HG02678 (cell line): ENCODE results near the gene WARS2.

ENCODE experiments used
- ATAC-seq: cut with Tn5 transposase; IDR thresholded peaks from one replicate; pipeline ENCODE4 v1.9.1; 2021; ENCODE audit warnings: mild to moderate bottlenecking, moderate library complexity; ENCODE audit not compliant: unreplicated experiment

WARS2 gene

DNA sequence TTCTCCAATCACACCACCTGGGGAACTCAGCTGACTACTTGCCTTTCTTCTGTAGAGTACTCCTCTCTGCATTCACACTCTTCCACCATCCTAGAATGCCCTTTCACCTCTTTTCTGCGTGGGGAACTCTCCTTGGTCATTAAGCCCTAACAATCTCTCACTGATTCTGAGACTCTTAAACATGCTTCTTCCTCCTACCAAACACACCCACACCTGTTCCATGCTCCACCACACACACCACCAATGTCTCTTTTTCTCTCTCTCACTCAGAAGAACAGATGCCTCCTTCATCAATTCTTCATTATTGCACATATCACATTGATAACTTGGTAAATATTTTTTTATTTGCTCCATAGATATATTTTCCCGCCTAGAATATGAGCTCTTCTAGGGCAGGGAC, 53.6 kb downstream of the WARS2 start:
- no peak for ATAC-seq

DNA sequence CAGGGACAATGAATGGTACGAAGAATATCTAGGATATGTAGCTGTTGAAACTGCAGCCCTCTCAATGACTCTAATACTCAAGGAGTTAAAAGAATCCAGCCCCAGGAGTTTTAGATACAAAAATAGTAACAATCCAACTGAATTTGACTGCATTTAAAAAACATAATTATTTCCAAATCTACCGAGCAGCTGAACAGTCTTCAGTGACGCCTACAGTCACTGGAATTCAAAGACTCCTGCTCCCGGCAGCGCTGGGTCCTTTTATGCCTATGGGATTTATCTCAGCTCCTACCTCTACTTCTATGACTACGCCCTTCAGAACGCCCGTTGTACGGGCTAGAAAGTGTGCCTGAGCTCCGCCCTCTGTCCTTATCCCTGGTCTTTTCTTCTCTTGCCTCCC, 55.7 kb downstream of the WARS2 start:
- no peak for ATAC-seq

DNA sequence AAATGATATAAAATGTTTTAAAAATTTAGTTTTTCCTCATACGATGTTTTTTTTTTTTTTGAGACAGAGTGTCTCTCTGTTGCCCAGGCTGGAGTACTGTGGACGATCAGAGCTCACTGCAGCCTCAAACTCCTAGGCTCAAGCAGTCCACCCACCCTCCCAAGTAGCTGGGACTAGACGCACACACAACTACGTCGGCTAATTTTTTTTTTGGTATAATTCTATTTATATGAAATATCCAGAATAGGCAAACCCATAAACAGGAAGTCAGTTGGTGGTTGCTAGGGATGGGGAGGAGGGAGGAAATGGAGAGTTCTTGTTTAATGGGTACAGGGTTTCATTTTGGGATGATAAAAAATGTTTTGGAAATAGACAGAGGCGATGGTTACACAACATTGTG, 56.5 kb downstream of the WARS2 start:
- no peak for ATAC-seq

DNA sequence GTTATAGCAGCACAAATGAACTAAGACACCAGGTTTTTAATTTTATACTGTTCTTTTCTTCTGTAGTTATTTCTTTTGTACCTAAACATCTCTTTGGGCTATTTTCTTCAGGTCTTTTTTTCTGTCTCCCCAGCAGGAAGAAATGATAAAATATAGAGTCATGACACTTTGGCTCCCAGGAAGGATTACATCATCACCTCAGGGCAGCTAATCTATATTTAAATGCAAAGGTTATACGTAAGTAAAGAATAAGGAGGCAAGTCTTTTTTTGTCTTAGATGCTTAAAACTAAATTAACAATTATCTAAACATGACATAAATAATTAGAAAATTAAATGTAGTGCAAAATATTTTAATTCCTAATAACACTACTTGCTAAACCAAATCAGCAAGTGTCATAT, 57.0 kb downstream of the WARS2 start:
- no peak for ATAC-seq

DNA sequence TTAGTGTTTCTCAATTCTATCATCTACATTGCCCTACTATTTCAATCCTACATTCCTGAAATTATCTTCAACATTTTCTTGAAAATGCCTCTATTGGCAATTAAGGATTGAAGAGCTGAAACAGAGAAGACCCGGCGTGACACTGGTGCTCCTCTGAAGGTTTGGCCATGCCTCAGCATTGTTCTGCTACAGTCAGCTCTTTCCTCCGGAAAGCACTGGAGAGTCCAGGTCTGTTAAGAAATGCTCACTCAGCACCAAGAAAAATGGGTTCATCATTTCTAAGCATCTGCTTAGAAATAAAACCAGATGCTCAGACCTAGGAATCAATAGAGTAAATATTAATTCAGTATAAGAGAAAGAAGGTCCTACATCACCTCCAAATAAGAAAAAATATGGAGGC, 58.8 kb downstream of the WARS2 start:
- no peak for ATAC-seq

DNA sequence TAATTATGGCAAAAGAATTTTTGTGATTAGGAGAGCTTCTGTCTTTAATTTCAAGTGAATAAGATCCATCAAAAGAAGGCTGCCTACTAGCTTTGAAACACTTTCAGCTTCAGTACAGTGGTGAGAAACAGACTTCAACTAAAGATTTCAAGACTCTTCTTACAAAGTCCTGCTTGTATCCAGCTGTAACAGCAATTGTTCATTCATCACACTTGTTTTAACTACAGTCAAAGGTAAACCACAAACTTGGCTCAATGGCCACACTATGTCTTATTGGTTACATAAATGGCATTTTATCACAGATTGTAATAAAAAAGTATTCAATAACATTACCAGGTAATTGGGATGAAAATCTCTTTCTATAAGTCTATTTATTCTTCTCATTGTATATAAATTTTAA, 59.2 kb downstream of the WARS2 start:
- no peak for ATAC-seq

DNA sequence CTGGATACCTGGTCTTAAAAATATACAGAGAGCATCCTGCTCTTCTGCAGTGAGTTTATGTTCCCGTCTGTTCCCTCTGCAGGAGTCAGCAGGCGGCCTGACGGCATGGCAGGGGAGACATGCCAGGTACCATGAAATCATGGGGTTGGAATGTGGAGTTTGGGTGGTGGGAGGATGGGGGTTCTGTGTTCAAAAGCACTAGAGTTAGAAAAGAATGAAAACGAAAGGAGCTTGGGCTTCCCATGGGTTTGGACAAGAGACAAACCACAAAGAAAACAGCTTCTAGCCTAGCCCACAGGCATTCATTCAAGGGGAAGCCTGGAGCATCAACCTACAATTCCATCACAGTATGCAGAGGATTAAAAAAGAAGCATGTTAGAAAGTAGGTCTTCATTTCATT, 59.9 kb downstream of the WARS2 start:
- no peak for ATAC-seq

DNA sequence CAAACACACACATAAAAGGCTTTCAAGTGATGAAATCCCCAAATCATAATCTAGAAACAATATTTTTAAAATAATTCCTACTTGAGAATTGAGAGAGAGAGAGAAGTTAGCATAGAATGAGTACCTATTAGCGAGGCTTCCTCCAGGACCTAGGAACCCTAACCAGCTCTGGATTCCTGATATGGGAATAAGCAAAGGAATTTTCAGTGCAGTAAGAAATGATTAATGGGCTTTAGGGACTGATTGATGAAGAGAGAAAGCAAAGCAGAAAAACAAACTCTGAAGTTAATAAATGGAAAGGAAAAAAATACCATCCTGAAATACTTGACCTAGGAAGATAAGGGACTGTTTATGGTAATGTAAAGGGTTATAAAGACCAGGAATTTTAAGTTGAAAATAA, 60.6 kb downstream of the WARS2 start:
- no peak for ATAC-seq

DNA sequence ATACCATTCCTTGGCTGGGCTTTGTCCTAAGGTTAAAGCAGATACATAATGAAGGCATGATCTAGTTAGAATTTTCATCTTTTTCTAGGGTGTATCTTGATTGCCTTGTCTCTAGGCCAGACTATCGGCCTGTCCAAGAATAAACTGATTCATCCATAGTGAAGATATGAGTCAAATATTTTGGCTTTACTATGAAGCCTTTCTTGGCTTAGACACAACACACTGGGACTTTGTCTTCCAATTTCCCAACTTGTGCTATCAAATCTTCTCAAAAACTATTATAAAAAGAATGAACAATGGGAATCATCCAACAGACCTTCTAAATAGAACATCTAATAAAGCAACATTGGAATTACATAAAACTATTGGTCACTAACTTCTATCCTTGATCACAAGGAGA, 64.8 kb downstream of the WARS2 start:
- no peak for ATAC-seq

DNA sequence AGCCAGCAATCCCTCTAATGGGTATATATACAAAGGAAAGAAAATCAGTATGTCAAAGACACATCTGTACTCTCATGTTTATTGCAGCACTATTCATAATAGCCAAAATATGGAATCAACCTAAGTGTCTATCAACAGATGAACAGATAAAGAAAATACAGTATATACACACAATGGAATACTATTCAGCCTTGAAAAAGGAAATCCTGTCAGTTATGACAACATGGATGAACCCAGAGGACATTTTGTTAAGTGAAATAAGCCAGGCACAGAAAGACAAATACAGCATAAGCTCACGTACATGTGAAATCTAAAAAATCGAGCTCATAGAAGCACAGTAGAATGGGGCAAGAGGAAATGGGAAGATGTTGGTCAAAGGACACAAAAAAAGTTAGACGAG, 69.1 kb downstream of the WARS2 start:
- no peak for ATAC-seq

DNA sequence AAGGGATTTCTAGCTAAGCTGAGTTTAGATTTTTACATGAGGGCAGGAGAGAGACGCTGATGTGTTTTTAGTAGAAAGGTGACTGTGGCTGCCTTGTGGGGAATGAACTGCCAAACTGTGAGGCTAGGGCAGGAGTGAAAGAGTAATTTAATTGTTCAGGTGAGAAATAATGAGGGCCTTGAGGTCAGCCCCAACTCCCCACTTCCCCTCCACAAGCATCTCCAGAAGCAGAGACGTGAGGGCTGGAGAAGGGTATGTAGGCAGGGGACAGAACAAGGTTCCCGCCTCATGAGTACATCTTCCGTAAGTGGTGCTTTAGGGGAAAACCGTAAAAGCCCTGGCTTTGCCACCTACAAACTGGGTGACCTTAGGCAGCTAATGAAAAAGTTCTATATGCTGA, 70.8 kb downstream of the WARS2 start:
- no peak for ATAC-seq

DNA sequence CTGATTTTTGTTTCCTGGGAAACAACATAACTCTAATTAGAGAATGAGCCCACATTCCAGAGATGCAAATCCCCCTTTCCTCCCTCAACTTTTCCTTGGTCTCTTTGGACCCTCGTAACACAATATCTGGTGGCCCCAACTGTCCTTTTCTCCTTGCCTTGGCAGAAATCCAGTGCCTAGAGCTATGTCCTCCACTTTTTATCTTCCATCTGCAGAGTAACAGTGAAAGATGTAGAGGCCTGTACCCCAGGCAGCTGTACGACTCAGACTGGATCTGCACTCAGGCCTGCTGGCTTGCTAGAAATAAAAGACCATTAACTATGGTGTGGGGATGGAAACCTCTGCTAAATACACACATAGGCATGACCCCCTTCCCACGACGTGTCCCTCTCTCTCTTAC, 72.0 kb downstream of the WARS2 start:
- no peak for ATAC-seq

DNA sequence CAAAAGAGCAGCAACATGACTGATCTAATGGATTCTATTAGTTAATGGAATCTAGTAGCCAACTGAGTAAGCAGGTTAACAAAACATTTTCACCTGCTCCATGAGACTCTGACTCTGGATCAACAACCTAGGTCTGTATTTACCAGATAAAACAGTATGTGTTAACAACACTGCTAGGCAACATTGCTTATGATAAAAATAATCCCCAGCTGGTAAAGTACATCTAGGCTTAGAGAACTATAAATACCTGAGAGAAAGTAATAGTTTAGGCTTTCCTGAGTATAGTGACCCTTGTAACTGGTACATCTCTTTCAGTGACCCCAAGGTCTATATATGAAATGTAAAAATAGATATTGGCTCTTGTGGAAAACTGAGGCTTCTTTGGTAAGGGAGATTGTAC, 78.8 kb downstream of the WARS2 start:
- ATAC-seq, result no peak

DNA sequence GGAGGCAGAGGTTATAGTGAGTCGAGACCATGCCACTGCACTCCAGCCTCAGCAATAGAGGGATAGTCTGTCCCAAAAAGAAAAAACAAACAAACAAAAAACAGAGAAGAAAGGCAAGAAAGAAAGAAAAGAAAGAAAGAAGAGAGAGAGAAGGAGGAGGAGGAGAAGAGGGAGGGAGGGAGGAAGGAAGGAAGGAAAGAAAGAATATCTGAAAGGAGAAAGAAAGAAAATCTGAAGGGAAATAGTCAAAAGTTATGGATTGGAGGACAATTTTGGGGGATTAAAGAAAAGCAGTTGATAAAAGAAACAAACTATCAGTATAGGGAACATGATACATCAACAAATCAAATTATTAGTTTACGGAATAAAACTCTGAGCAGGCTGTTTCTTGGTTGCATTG, 84.9 kb downstream of the WARS2 start:
- ATAC-seq, result no peak

DNA sequence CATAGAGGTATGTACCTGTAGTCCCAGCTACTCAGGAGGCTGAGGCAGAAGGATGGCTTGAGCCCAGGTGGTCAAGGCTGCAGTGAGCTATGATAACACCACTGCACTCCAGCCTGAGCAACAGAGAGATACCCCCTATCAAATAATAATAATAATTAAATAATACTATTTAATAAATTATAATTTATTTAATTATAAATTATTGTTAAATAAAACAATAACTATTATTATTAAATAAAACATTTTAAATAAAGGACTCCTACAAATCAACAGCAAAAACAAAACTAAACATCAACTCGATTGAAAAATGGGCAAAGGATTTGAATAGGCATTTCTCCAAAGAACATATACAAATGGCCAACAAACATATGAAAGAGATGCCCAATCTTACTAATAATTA, 86.5 kb downstream of the WARS2 start:
- ATAC-seq, result no peak

DNA sequence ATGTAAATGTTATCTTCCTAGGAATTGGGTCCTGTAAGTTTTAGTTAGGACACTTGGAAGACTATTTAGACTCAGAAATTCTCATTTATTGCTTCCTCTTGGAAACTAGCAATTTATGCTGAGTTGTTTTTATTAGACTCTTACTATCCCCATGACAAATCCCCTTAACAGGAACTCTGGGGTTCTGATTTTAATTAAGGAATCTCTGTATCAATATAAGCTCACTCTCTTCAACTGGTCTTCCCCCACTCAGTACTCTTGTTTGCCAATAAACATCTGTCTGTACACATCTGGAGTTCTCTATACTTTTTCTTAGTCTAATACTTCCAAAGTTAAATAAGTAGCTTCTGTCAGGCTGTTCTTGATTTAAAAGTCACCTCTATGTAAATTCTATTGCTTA, 88.2 kb downstream of the WARS2 start:
- no peak for ATAC-seq

DNA sequence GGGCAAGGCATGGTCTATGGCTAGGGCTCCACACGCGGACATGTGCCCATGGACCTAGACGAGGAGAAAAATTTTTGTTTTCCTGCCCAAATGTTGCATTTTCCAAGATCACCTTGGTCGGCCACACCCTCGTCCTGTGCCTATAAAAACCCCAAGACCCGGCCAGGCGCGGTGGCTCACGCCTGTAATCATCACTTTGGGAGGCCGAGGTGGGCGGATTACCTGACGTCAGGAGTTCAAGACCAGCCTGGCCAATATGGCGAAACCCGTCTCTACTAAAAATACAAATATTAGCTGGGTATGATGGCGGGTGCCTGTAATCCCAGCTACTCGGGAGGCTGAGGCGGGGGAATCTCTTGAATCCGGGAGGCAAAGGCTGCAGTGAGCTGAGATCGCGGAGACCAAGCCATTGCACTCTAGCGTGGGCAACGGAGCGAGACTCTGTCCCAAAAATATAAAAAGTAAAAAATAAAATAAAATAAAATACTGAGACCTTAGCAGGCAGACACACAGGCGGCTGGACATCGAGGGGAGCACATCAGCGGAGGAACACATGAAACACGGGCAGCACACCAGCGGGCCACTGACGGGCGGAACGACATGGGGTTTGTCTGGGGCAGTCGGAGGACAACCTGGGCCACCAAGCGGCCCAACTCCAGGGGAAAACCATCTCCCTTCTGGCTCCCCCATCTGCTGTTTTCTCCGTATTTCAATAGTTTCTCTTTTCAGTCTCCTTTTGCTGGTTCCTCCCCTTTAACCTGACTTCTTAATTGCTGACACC, 91.6 kb downstream of the WARS2 start:
- no peak for ATAC-seq

DNA sequence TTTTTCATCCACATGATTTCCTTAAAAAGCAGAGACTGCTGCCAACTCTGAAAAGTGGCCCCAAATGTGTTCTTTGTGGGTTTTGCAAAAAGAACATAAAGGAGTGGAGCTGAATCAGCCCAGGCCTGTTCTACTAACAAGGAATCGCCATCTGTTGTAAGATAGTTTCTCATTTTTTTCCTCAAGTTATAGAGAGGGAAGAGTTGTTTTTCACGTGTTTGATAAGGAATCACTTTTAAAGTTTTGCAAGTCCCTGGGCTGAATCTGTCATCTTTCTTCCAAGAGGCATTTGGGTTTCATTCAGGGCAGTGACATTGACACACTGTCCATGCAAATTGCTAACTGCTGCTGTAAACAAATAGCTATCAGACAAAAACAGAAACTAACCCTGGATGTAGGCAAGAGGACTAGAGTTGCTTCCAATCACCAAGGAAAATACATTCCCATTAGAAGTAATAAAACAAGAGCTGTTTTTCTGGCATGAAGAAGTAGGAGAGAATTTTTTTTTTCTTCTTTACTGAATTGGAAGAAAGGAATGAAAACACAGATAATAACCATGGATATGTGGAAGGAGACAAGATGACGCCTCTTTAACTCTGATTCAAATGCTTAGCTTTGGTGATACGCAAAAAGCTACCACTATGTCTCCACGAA, 93.5 kb downstream of the WARS2 start:
- ATAC-seq, result no peak

DNA sequence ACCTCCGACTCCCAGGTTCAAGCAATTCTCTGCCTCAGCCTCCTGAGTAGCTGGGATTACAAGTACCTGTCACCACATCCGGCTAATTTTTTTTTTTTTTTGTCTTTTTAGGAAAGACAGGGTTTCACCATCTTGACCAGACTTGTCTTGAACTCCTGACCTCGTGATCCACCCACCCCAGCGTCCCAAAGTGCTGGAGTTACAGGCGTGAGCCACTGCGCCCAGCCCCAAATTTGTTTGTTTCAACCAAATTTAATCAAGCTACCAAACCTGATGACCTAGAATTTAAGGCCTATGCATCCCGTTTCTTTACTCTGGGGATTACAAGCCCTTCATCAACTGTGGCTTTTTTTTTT, 94.0 kb downstream of the WARS2 start:
- ATAC-seq, result no peak

DNA sequence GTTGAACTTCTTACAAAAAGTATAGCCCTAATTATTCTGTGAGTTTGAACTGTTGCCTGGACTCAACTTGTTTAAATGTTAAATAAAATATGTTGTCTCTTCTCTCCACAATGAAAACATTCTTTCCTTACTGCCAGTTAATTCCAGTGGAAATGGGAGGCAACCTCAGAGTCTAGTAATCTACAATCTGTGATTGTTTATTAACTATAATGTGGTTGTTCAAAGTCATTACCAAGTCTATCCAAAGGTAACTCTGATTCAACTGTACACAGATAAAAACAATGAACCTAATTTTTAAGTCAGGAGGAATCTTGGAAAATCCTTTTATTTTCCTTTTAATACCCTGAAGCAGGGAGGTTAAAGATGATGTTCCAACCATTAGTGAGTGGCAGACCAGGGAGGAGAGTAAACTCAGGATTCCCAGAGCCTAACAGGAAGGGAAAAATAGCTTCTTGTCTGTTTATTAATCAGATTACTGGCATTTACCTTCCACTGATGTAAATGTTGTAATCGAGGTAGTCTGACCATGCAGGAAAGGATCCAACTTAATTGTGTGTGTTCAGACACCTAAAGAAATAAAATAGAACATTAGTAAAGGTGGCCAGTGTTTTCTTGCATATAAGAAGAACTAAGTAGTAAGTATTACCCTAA, 95.2 kb downstream of the WARS2 start:
- no peak for ATAC-seq

DNA sequence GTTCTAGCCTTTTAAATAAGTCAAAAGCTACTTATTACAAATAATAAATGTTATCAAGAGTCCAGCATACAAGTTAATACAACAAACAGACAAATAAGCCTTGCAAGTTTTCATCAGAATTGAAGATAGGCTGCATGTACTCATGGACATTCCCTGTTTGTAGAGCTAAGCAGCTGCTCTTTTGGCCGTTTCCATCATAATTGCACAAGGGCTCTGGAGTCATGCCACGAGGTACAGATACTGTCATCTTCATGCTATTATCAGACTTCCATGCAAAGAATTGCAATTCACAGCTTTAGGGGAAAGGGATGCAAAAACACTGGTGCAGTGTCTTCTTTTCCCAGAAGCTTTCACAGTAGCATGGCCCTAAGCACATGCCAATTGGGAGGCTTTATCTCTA, 99.5 kb downstream of the WARS2 start:
- ATAC-seq, result no peak

DNA sequence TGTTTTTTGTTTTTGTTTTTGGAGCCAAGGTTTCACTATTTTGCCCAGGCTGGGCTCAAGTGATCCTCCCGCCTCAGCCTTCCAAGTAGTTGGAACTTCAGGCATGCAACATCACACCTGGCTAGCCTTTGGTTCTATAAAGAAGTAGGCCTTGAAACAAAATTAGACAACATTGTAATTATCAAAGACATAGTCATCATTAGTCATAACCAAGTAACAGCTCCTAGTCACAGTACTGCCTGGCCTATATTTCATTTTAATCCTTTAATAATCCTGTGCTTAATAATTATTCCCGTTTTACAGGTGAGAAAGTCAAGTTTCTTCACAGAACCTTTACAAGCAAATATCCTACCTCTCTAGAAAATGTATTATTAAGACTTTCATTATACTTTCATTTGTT, 100.0 kb downstream of the WARS2 start:
- ATAC-seq, result no peak
